EL (cell line): Measurements from ENCODE around the gene CFAP58.

Experiments used
- DNase-seq: peaks from one replicate; pipeline ENCODE4 v3.0.0-alpha.2; 2016

Gene CFAP58

GRCh38 chr10:104323085-104323484, 30.5 kb upstream of the CFAP58 start:
- DNase-seq: no peak

GRCh38 chr10:104323760-104324201, 29.9 kb upstream of the CFAP58 start:
- no peak for DNase-seq

GRCh38 chr10:104324221-104324686, 29.4 kb upstream of the CFAP58 start:
- no peak for DNase-seq

- no peak for DNase-seq
Observed at GRCh38 chr10:104324931-104325330, 28.7 kb upstream of the CFAP58 start.

DNA sequence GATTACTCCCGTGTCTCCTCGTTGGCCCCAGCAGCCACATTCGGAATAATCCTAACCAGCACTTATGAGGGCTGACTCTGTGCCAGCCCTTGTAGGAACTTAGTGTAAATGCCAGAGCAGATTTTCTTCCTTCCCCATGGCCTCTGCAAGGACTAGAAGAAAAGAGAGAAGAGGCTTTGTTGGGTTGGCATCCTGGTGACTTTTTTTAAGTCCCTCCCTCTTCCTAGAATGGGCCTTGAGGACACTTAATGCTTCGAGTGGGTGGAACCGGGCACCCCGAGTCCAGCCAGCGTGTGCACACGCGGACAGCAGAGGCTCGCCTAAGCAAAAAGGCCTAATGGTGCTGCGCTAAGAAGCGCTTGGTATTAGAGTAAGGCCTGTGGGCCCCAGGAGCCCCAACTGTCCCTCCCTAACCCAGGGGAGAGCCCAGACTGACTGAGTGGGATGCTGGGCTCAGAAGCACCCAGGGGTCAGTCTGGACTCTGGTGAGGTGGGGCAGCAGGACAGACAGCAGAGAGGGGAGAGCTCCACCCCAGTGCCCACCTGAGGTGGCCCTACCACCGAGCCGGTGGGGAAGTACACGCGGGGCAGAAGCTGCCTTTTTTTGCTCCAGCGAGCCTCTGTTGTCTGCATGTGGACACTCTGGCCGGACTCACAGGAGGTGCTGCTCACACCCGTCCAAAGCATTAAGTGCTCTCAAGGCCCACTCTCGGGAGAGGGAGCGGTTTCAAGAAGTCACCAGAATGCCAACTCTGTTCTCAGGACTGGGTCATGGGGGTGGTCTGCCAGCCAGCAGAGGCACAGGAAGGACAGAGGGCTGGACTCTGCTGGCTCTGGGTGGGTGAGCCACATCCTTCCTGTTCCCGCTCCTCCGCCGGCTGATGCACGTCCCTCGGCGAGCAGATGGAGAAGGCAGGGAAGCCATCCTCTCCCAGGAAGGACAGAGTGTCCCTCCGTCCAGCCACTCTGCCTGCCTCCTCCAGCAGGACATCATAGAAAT, 27.9 kb upstream of the CFAP58 start:
- no peak for DNase-seq

DNA sequence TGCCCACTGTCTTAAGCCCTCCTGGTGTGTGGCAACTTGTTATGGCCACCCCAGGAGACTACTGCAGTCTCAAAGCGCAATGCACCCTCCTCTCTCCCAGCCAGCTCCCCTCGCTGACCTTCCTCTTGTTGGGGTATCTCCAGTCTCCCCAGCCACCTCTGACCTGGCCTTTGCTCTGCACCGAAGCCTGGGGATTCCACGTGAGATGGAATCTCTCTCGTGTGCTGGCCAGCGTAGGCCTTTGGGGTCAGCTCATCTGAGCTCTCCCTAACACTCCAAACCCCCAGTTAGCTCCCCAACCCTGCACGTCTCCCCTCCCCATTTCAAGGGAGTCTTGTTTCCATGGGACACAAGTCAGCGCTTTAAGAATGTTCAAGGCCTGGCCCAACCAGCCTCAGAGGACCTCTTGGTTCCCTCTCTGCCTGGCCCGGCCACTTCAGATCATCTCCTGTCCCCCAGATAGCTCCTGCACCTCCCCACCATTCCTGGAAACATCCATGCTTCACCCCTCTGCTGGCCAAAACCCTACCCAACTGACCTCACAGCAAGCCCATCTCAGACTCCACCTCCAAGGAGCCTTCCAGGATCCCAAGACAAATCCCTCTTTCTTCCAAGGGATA, 26.5 kb upstream of the CFAP58 start:
- no peak for DNase-seq

GRCh38 chr10:104327745-104328645, 25.6 kb upstream of the CFAP58 start:
- peak; percentile 91 for DNase-seq

GRCh38 chr10:104328646-104328895, 25.1 kb upstream of the CFAP58 start:
- DNase-seq: no peak

DNA sequence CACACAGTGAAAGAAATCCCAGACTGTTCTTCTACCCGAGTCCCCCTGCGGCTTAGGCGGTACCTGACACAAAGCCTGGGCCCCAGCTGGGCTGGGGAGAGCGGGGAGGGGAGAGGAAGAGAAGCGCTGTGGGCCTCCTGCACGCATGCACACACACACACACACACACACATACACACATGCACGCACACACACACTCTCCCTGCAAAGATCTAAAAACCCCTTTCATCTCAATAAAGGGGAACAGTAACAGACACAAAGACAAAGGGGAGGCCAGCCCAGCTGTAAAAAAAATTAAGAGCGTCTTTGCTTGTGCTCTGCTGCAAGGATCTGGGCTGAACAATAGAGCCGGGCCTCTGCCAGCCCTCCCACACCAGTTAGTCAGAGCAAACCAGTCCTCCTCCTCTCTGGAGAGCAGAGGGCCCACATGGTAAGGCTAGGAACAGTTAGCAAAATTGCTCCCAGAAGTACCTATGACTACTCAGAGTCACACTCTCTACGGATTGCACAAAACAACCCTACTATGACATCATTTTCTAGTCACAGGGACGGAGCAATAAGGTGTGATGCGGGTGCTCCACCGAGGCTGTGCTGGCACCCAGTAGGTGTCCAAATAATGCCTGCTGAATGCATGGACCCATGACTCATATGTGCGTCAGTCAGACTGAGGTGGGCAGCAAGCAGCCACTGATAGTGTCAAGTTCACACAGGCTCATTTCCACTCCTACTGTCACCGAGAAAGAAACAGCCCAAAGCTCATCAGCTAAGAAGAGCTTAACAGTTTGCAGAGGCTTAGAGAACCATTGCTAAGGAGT, 24.5 kb upstream of the CFAP58 start:
- peak; percentile 90 for DNase-seq

DNA sequence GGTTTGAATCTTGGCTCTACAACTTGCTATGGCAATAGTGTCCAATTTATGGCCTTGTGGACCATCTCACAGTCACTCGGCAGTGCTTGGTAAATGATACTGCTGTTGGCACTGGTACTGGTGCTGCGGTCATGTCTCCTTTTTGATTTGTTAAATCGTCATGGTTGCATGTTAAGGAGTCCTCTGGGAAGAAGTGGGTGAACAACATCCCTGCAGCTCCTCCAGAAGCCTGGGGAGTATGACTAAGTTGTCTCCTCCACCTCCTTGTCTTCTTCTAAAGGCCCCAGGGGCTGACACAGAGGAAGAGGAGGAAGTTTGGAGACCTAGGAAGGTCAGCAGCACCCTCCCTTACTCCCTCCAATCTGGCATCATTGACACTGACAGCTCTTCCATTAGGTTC, 23.9 kb upstream of the CFAP58 start:
- DNase-seq: peak; percentile 86

- peak; percentile 77 for DNase-seq
Observed at GRCh38 chr10:104330168-104331110, 23.2 kb upstream of the CFAP58 start.

DNA sequence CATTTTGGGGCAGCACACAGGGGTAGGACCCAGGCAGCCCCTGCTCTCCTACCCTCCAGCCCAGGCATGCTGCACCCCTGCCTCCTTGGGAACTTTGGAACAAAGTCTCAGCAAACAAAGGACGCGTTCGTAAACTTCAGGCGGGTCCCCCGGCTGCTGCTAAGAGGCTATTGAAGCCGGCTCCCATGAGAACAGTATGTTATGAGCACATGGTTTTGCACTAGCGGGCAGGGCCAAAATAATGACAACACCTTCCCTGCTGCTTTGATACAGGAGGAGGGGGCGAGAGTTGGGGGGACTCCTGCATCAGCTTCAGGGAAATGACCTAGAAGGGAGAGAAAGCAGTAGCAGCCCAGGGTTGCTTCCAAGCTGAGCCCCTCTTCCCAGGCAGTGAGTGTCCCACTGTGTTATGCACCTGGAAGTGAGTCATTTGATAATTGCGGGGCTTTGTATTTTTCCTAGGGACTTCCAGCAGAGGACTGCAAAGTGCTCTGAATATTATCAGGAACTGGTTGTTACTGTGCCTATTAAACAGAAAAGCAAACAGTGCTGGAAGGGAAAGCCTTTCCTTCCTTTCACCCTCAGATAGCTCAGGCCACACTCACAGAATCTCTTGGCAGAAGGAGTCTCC, 22.3 kb upstream of the CFAP58 start:
- peak; percentile 69 for DNase-seq

DNA sequence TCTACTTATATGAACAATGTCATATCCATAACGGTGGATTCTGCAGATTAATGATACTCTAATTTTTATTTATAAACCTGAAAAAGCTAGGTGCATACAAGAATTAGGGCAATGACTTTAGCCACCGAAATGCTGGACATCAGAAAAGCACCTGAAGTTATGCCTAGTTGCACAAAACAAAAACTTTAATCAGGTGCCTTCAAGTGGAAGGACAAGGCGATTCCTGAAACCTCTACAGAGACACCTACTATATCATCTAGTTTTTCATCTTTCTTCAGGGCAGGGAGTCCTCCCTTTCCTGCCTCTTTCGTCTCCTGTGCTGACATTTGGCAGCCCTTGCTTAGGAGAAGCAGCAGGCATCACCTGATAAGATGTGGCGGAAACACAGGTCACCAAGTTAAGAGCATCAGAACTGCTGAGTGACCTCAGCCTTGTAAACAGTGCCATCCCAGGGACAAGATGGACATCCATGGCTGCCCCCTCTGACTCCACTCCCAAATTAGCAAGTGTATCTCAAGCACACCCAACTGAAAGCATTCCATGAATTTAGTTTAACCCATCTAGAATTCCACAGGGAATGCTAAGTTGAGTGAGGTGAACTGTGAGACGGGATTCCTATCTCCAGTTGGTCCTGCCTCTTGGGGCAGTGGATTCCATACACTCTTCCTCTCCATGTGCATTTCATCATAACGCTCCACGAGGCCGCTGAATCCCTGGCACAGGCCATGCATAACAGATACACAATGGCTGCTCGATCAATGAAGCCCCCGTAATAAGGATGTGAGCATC, 21.2 kb upstream of the CFAP58 start:
- DNase-seq: peak; percentile 23

GRCh38 chr10:104333032-104333727, 20.5 kb upstream of the CFAP58 start:
- no peak for DNase-seq

DNA sequence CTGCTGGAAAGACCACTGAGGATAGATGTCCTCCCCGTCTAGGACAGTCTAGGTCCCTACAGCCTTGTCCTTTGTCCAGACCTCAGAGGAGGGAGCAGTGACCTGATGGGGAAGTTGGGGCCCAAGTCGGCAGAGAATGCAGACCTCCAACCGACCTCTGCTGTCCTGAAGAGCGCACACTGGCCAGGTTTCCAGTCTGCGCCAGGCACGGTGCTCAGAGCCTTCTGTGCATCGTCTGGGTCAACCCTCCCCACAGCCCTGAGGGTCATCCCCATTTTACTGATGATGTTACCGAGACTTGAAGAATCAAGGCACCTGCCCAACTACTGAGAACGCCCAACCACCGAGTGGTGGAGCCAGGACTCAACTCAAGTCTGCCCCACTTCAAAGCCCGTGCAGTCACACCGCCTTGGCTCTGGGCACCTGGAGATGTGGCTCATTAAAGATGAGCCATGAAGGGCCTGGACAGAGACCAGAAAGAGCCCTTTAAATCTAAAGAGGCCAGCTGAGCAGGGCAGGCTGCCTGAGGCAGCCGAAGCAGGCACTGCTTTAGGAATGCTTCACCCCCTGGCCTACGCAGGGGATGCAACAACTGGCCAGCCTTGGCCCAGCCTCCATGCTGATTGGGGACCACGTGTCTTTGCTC, 19.8 kb upstream of the CFAP58 start:
- DNase-seq: no peak

DNA sequence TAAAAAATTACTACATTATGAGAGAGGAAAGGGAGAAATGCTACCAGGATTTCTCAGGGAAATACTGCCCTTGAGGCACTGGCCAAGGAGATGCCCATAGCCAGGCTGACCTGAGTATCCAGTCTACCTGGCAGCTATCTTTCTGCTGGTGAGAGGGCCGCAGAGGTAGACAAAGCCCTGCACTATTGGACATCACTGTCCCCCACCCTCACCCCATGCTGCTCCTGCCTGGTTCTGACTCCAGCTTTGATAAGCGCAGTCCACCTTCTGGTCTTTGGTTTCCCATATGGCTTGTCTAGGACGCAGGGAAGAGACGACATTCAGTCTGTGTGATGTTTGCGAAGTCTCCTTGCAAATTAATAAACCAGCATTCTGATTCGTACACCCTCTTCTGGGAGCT, 19.1 kb upstream of the CFAP58 start:
- DNase-seq: no peak

- no peak for DNase-seq
Observed at GRCh38 chr10:104334965-104335650, 18.5 kb upstream of the CFAP58 start.
